ENCODE measurements around the gene SPNS2.

The SPNS2 gene

GRCh38 chr17:4506175-4506813, 7.6 kb downstream of the SPNS2 start:
- Histone ChIP-seq H3K79me2 (ENCODE audit: control insufficient read depth, insufficient read depth, low read length, unreplicated experiment) (no peaks in the 10 kb centered on the region), H3K27ac (ENCODE audit: low read depth, low read length) (no peak overlapping the region), H3K4me3 (ENCODE audit: low read depth, low read length) (no peak overlapping the region), H2AFZ (ENCODE audit: low read length, unreplicated experiment) (no peak overlapping the region), H3K4me1 (ENCODE audit: control insufficient read depth, insufficient read depth, low read length, unreplicated experiment) (no peaks in the 10 kb centered on the region), H3K27me3 (ENCODE audit: insufficient read depth, low read length) (peaks cover 26% of the 10 kb centered on the region), H3K36me3 (ENCODE audit: insufficient read depth, low read length) (no peaks in the 10 kb centered on the region)

GRCh38 chr17:4506892-4507291, 8.2 kb downstream of the SPNS2 start:
- Histone ChIP-seq H3K27ac (ENCODE audit: low read depth, low read length) (no peak overlapping the region), H3K4me1 (ENCODE audit: control insufficient read depth, insufficient read depth, low read length, unreplicated experiment) (no peaks in the 10 kb centered on the region), H3K36me3 (ENCODE audit: insufficient read depth, low read length) (no peaks in the 10 kb centered on the region), H3K79me2 (ENCODE audit: control insufficient read depth, insufficient read depth, low read length, unreplicated experiment) (no peaks in the 10 kb centered on the region), H3K4me3 (ENCODE audit: low read depth, low read length) (no peak overlapping the region), H2AFZ (ENCODE audit: low read length, unreplicated experiment) (no peak overlapping the region), H3K27me3 (ENCODE audit: insufficient read depth, low read length) (peaks cover 22% of the 10 kb centered on the region; the same call in 1 of the 2 replicates)

- Histone ChIP-seq H3K36me3 (ENCODE audit: insufficient read depth, low read length) (no peaks in the 10 kb centered on the region), H3K27ac (ENCODE audit: low read depth, low read length) (no peak overlapping the region), H2AFZ (ENCODE audit: low read length, unreplicated experiment) (no peak overlapping the region), H3K27me3 (ENCODE audit: insufficient read depth, low read length) (peaks cover 18% of the 10 kb centered on the region; the same call in 1 of the 2 replicates), H3K79me2 (ENCODE audit: control insufficient read depth, insufficient read depth, low read length, unreplicated experiment) (no peaks in the 10 kb centered on the region), H3K4me1 (ENCODE audit: control insufficient read depth, insufficient read depth, low read length, unreplicated experiment) (no peaks in the 10 kb centered on the region), H3K4me3 (ENCODE audit: low read depth, low read length) (no peak overlapping the region)
These were observed 8.9 kb downstream of the SPNS2 start for GRCh38 chr17:4507361-4508111.

- Histone ChIP-seq H3K27me3 (ENCODE audit: insufficient read depth, low read length) (peaks cover 13% of the 10 kb centered on the region; the same call in 1 of the 2 replicates), H3K4me3 (ENCODE audit: low read depth, low read length) (no peak overlapping the region), H2AFZ (ENCODE audit: low read length, unreplicated experiment) (no peak overlapping the region), H3K27ac (ENCODE audit: low read depth, low read length) (no peak overlapping the region), H3K4me1 (ENCODE audit: control insufficient read depth, insufficient read depth, low read length, unreplicated experiment) (no peaks in the 10 kb centered on the region), H3K79me2 (ENCODE audit: control insufficient read depth, insufficient read depth, low read length, unreplicated experiment) (no peaks in the 10 kb centered on the region), H3K36me3 (ENCODE audit: insufficient read depth, low read length) (no peaks in the 10 kb centered on the region)
These were observed 9.5 kb downstream of the SPNS2 start for GRCh38 chr17:4508207-4508606.

- H2AFZ ChIP-seq (ENCODE audit: low read length, unreplicated experiment): no peak overlapping the region
- no peaks in the 10 kb centered on the region for H3K79me2 ChIP-seq (ENCODE audit: control insufficient read depth, insufficient read depth, low read length, unreplicated experiment)
- H3K27me3 ChIP-seq (ENCODE audit: insufficient read depth, low read length): peaks cover 5% of the 10 kb centered on the region; the same call in 1 of the 2 replicates
- no peak overlapping the region for H3K27ac ChIP-seq (ENCODE audit: low read depth, low read length)
- no peaks in the 10 kb centered on the region for H3K4me1 ChIP-seq (ENCODE audit: control insufficient read depth, insufficient read depth, low read length, unreplicated experiment)
- no peaks in the 10 kb centered on the region for H3K36me3 ChIP-seq (ENCODE audit: insufficient read depth, low read length)
- no peak overlapping the region for H3K4me3 ChIP-seq (ENCODE audit: low read depth, low read length)
These were observed 10.7 kb downstream of the SPNS2 start for GRCh38 chr17:4509401-4509800.

GRCh38 chr17:4509923-4510617, 11.4 kb downstream of the SPNS2 start:
- Histone ChIP-seq H3K79me2 (ENCODE audit: control insufficient read depth, insufficient read depth, low read length, unreplicated experiment) (no peaks in the 10 kb centered on the region), H3K36me3 (ENCODE audit: insufficient read depth, low read length) (no peaks in the 10 kb centered on the region), H3K27me3 (ENCODE audit: insufficient read depth, low read length) (0 out of 2 replicates have a peak, but pooled peaks cover under 1% of the 10 kb centered on the region), H3K4me1 (ENCODE audit: control insufficient read depth, insufficient read depth, low read length, unreplicated experiment) (no peaks in the 10 kb centered on the region), H2AFZ (ENCODE audit: low read length, unreplicated experiment) (no peak overlapping the region), H3K27ac (ENCODE audit: low read depth, low read length) (no peak overlapping the region), H3K4me3 (ENCODE audit: low read depth, low read length) (no peak overlapping the region)

- H3K36me3 ChIP-seq (ENCODE audit: insufficient read depth, low read length): no peaks in the 10 kb centered on the region
- no peaks in the 10 kb centered on the region for H3K27me3 ChIP-seq (ENCODE audit: insufficient read depth, low read length)
- no peaks in the 10 kb centered on the region for H3K4me1 ChIP-seq (ENCODE audit: control insufficient read depth, insufficient read depth, low read length, unreplicated experiment)
- H2AFZ ChIP-seq (ENCODE audit: low read length, unreplicated experiment): no peak overlapping the region
- no peak overlapping the region for H3K4me3 ChIP-seq (ENCODE audit: low read depth, low read length)
- no peak overlapping the region for H3K27ac ChIP-seq (ENCODE audit: low read depth, low read length)
- H3K79me2 ChIP-seq (ENCODE audit: control insufficient read depth, insufficient read depth, low read length, unreplicated experiment): no peaks in the 10 kb centered on the region
These were observed 11.9 kb downstream of the SPNS2 start for GRCh38 chr17:4510618-4510941.

GRCh38 chr17:4511199-4511932, 12.7 kb downstream of the SPNS2 start:
- Histone ChIP-seq H3K27me3 (ENCODE audit: insufficient read depth, low read length) (no peaks in the 10 kb centered on the region), H3K36me3 (ENCODE audit: insufficient read depth, low read length) (no peaks in the 10 kb centered on the region), H2AFZ (ENCODE audit: low read length, unreplicated experiment) (no peak overlapping the region), H3K4me3 (ENCODE audit: low read depth, low read length) (no peak overlapping the region), H3K79me2 (ENCODE audit: control insufficient read depth, insufficient read depth, low read length, unreplicated experiment) (no peaks in the 10 kb centered on the region), H3K4me1 (ENCODE audit: control insufficient read depth, insufficient read depth, low read length, unreplicated experiment) (no peaks in the 10 kb centered on the region), H3K27ac (ENCODE audit: low read depth, low read length) (no peak overlapping the region)

GRCh38 chr17:4512156-4513112, 13.8 kb downstream of the SPNS2 start:
- Histone ChIP-seq H2AFZ (ENCODE audit: low read length, unreplicated experiment) (no peak overlapping the region), H3K27ac (ENCODE audit: low read depth, low read length) (no peak overlapping the region), H3K36me3 (ENCODE audit: insufficient read depth, low read length) (no peaks in the 10 kb centered on the region), H3K4me3 (ENCODE audit: low read depth, low read length) (no peak overlapping the region), H3K79me2 (ENCODE audit: control insufficient read depth, insufficient read depth, low read length, unreplicated experiment) (no peaks in the 10 kb centered on the region), H3K4me1 (ENCODE audit: control insufficient read depth, insufficient read depth, low read length, unreplicated experiment) (no peaks in the 10 kb centered on the region), H3K27me3 (ENCODE audit: insufficient read depth, low read length) (no peaks in the 10 kb centered on the region)
